CD4-positive, alpha-beta T cell treated with Interleukin-10 for 1 hour (primary cell): Measurements from ENCODE around the gene KRT84.

ENCODE experiments used
- DNase-seq: peaks from one replicate; pipeline ENCODE4 v3.0.0-alpha.2; 2020

The KRT84 gene

GRCh38 chr12:52385226-52385702, at the start of gene KRT84:
Gene KRT84, minus strand, starts transcription at chr12:52385652. Its CDS starts 67 bp downstream, at chr12:52385585.
- DNase-seq, result no peak

- DNase-seq, result no peak
These were observed 49.5 kb upstream of the KRT84 start for GRCh38 chr12:52434760-52435530.

- DNase-seq, result no peak
These were observed 48.8 kb upstream of the KRT84 start, which contains the start of gene KRT75 for GRCh38 chr12:52434081-52434733. Gene KRT75, minus strand, starts transcription at chr12:52434371. Its CDS starts 67 bp downstream, at chr12:52434304.

GRCh38 chr12:52433501-52434080, 48.1 kb upstream of the KRT84 start:
- DNase-seq, result no peak

GRCh38 chr12:52432559-52433207, 47.2 kb upstream of the KRT84 start:
- DNase-seq, result no peak

- no peak for DNase-seq
These were observed 42.7 kb upstream of the KRT84 start for GRCh38 chr12:52428121-52428520.

- no peak for DNase-seq
These were observed 41.6 kb upstream of the KRT84 start for GRCh38 chr12:52427083-52427482.

GRCh38 chr12:52426034-52426433, 40.6 kb upstream of the KRT84 start:
- DNase-seq, result no peak

GRCh38 chr12:52425466-52425865, 40.0 kb upstream of the KRT84 start:
- DNase-seq, result no peak

- no peak for DNase-seq
These were observed 38.4 kb upstream of the KRT84 start for GRCh38 chr12:52423661-52424500.

GRCh38 chr12:52423035-52423434, 37.6 kb upstream of the KRT84 start:
- DNase-seq, result no peak

- no peak for DNase-seq
These were observed 34.2 kb upstream of the KRT84 start for GRCh38 chr12:52419656-52420055.

- DNase-seq, result no peak
These were observed 33.2 kb upstream of the KRT84 start for GRCh38 chr12:52418576-52419110.

GRCh38 chr12:52417740-52418139, 32.3 kb upstream of the KRT84 start:
- no peak for DNase-seq

GRCh38 chr12:52416795-52417194, 31.3 kb upstream of the KRT84 start:
- no peak for DNase-seq

- no peak for DNase-seq
These were observed 30.7 kb upstream of the KRT84 start for GRCh38 chr12:52415870-52416750.

GRCh38 chr12:52414936-52415335, 29.5 kb upstream of the KRT84 start:
- DNase-seq, result no peak

GRCh38 chr12:52413782-52414345, 28.4 kb upstream of the KRT84 start:
- DNase-seq, result no peak

GRCh38 chr12:52413202-52413601, 27.8 kb upstream of the KRT84 start:
- no peak for DNase-seq

- DNase-seq, result no peak
These were observed 26.4 kb upstream of the KRT84 start for GRCh38 chr12:52411815-52412214.
